ENCODE measurements around the gene MAD1L1.

The MAD1L1 gene

DNA sequence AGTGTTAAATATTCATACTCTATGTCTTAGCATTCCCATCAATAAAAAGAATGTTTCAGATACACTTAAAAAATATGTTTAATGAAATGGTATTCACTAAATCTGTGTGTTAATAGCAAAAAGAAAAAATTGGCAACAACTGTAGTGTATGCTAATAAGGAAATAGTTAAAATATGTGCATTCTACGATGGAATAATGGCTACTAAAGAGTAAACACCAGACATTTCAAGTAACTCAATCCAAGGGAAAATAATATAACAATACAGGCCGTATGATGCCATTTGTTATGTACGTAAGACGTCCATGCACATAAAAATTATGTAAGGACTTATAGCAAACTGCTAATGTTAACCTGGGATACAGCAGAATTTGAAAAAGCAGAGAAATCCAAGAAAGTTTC is 46.6 kb downstream of the MAD1L1 start:
- in situ Hi-C loops (cut with HindIII; ENCODE audit: low sequenced_read_pairs), result loop anchor here (25.0 kb wide), 1 partner anchor 176 kb away; the partner anchor contains the start of gene EIF3B

DNA sequence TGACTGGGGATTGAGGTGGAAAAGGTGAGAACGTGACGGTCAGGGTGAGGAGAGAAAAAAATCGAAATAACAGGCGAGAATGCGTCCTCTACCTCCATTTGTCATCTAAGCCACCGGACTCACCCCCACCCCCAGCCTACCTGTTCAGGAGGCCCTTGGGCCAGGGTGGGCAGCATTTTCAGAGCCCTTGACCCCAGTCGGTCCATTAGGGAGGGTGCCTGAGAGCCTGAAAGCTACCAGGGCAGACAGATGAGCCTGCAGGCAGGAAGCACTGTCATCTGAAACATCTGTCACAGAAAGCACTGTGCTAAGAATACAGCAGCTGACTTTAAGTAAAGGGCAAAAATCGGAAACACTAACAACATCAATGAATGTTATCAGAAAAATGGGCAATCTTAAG is 47.0 kb downstream of the MAD1L1 start:
- in situ Hi-C loops (cut with HindIII; ENCODE audit: low sequenced_read_pairs), result loop anchor here (25.0 kb wide), 1 partner anchor 177 kb away; the partner anchor contains the start of gene EIF3B

GRCh38 chr7:2182461-2182860 is 50.3 kb downstream of the MAD1L1 start:
- in situ Hi-C loops (cut with HindIII; ENCODE audit: low sequenced_read_pairs), result loop anchor here (25.0 kb wide), 1 partner anchor 180 kb away; the partner anchor contains the start of gene EIF3B

DNA sequence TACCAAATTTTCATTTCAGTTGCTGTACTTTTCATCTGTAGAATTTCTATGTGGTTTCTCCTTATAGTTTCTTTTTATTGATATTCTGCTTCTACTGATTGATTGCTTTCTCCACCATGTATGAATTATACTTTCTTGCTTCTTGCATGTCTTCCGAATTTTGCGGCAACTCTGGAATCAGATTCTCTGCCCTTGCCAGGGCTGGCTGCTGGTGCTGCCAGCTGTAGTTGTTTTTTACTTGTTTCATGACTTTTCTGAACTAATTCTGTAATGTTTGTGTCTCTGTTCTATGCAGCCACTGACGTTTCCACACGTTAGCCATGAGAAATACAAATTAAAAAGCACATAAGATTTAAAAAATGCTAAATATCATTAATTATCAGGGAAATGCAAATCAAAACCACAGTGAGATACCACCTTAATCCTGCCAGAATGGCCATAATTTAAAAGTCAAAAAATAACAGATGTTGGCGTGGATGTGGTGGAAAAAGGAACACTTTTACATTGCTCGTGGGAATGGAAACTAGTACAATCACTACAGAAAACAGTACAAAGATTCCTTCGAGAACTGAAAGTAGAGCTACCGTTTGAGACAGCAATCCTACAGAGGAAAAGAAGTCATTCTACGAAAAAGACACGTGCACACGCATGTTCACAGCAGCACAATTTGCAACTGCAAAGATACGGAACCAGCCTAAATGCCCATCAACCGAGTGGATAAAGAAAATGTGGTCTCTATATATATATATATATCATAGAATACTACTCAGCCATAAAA is 51.5 kb downstream of the MAD1L1 start:
- in situ Hi-C loops (cut with HindIII; ENCODE audit: low sequenced_read_pairs), result loop anchor here (25.0 kb wide), 1 partner anchor 181 kb away; the partner anchor contains the start of gene EIF3B

DNA sequence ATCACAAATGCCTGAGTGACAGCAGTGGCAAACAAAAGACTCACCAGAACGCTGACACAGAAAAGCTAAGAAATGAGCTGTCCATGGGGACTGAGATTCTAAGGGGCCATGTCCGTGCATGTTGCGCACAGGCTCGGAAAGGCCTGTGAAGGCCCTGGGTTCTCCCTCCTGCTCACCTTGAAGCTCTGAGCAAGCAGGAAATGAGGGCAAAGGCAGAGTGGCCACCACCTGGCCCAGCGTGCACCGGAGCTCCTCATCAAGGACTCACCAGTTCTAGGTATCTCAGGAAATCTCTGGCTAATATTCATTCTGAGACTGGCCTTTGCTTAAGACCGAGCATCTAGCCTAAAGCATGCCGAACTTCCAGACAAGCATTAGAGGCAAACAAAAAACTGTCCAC is 52.7 kb downstream of the MAD1L1 start:
- in situ Hi-C loops (cut with HindIII; ENCODE audit: low sequenced_read_pairs), result loop anchor here (25.0 kb wide), 1 partner anchor 182 kb away; the partner anchor contains the start of gene EIF3B

- in situ Hi-C loops (cut with HindIII; ENCODE audit: low sequenced_read_pairs), result loop anchor here (25.0 kb wide), 1 partner anchor 187 kb away; the partner anchor contains the start of gene EIF3B
Measured at GRCh38 chr7:2175514-2175913, 57.2 kb downstream of the MAD1L1 start.

GRCh38 chr7:2175091-2175490 is 57.7 kb downstream of the MAD1L1 start:
- in situ Hi-C loops (cut with HindIII; ENCODE audit: low sequenced_read_pairs), result loop anchor here (25.0 kb wide), 1 partner anchor 187 kb away; the partner anchor contains the start of gene EIF3B

DNA sequence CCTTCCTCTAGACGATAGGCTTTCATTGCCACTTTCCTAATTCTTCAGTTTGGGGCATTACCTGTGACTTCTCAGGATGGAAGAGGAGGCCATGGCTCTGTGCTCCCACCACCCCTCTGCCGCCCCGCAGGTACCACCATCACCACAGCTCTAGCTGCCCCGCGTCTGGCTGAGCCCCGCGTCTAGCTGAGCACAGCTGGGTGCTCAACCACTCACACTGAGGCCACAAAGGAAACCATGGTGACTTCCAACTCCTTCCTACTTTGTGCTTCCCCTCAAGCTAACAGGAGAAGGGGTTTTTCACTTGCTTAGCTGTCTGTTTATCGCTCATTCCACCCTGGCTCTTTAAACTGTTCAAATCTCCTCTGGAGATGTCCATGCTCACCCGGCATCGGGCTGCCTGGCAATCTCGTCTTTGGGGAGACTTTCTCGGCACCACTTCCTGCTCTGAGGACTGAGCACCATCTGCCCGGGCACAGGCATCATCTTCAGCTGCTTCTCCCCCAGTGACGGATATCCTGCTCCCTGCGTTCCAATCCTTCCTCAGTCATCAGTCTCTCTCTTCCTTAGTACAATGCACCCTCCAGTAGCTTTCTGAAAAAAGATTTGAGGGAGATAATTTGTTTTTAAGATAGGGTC is 59.4 kb downstream of the MAD1L1 start:
- in situ Hi-C loops (cut with HindIII; ENCODE audit: low sequenced_read_pairs), result no loop called here

DNA sequence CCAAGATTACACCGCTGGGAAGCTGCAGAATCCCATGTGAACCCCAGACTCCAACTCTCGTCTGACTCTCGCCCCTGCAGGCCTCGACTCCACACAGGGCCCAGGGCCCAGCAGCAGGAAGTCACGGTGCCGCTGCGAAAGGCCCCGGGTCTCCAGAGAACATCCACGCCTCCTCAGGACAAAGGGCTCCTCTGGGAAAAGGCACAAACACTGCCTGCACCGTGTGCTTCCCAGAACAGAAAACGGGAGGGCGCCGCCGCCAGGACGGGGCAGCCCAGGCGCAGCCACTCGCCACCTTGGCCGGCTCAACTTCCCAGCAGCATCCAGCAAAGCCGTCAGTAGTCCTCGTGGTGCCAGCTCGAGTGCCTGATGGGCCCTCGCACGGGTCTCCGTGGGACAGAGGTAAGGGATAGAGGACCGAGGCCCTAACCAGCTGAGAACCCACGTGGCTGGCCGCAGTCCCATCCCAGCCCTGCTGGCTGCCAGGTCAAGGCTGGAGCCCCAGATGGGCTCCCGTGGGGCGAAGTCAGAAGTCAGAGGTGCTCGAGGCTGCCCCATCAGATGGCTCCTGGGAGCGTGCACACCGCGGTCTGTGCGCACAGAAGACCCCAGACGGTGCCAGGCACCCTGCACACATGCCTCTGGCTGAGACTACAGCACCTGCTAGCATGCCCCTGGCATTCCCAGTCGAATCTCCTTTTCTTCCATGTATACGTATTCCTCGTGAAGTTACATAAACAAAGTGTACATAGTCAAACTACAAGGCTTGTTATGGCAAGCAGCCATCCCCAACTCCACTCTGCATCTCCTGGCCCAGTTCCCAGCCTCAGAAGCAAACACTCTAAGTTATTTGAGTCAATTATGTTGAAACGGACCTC is 60.2 kb downstream of the MAD1L1 start:
- in situ Hi-C loops (cut with HindIII; ENCODE audit: low sequenced_read_pairs), result no loop called here

GRCh38 chr7:2171855-2172254 is 60.9 kb downstream of the MAD1L1 start:
- in situ Hi-C loops (cut with HindIII; ENCODE audit: low sequenced_read_pairs), result no loop called here

- in situ Hi-C loops (cut with HindIII; ENCODE audit: low sequenced_read_pairs), result no loop called here
Measured at GRCh38 chr7:2170576-2171521, 61.9 kb downstream of the MAD1L1 start.

DNA sequence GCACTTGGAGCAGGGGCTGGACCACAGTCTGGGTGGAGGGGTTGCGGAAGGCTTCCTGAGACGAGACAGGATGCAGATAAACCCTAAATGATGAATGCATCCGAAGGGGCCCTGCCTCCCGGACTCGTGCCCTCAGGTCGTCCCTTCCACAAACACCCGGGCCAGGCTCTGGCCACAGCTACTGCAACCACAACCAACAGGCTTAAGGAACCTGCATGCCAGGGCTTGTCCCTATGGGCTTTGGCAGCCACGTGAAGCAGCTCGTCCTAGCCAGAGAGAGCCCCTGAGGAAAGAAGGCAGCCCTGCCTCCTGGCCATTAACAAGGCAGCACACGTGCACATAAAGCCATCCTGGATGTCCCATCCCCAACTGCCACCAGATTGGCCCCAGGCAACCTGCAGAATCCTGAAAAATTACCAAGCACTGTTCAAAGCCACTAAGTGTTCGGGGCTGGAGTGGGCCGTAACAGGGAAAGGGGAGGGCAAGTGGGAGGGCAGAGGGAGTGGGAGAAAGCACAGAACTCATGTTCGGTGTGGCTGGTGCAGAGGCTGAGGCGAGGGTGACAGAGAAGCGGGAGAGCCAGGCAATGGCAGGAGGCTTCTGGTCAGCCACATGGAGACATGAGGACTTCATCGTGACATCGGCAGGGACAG is 62.7 kb downstream of the MAD1L1 start:
- in situ Hi-C loops (cut with HindIII; ENCODE audit: low sequenced_read_pairs), result no loop called here

DNA sequence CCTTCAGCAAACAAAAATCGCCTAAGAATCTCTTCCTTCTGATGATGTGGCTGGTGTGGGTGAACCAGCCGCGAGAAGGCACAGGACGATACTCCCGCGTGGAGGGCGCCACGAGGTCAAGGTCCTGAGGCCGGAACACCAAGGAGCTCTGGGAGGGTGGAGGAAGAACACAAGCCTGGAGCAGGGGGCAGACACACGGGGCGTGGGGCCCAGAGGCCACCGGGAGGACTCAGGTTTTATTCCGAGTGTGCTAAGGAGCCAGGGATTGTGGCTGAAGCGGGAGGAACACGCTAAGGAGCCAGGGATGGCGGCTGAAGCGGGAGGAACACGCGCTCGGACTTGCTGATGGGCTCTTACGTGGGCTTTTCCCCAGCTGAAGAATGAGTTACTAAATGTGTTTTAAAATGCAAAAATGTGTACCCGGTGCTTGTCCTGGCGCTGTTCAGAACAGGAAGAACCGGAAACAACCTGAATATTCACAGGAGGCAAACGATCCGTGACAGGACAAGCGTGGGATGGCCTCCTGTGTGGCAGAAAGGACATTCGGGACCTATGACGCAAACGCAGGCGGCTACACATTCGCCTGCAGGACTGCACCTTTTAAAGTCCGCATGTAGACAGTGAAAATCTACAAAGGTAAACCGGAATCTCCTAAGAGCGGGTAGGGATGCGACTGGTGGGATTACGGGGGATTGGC is 64.0 kb downstream of the MAD1L1 start:
- in situ Hi-C loops (cut with HindIII; ENCODE audit: low sequenced_read_pairs), result no loop called here

GRCh38 chr7:2166625-2167280 is 66.0 kb downstream of the MAD1L1 start:
- in situ Hi-C loops (cut with HindIII; ENCODE audit: low sequenced_read_pairs), result no loop called here

- in situ Hi-C loops (cut with HindIII; ENCODE audit: low sequenced_read_pairs), result no loop called here
Measured at GRCh38 chr7:2165610-2166594, 66.8 kb downstream of the MAD1L1 start.

GRCh38 chr7:2165239-2165609 is 67.5 kb downstream of the MAD1L1 start:
- in situ Hi-C loops (cut with HindIII; ENCODE audit: low sequenced_read_pairs), result no loop called here

DNA sequence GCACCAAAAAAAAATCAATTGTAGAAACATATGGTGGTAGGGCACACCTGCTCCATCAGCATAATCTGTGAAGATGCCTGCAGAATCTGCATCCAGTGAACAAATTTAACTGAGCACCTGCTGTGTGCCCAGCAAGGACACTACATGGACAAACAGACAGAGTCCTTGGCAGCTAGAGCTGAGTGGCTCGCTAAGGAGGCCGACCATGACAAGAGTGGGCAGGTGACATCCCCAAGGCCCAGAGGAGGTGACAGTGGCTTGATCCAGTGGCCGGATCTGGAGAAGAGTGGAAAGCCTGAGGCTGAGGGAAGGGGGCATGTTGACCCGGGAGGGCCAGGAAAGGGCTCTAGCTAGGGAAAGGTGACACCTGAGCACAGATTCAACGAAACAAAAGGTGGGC is 68.1 kb downstream of the MAD1L1 start:
- in situ Hi-C loops (cut with HindIII; ENCODE audit: low sequenced_read_pairs), result no loop called here
